ENCODE data around the gene NELL1. TPM values are rescaled to one million over a fixed set of nuclear protein-coding genes. Genes with fewer than 3 reads are reported as not detected.

The NELL1 gene
- total RNA-seq, 2 donors from 2014 or later: not detected

DNA sequence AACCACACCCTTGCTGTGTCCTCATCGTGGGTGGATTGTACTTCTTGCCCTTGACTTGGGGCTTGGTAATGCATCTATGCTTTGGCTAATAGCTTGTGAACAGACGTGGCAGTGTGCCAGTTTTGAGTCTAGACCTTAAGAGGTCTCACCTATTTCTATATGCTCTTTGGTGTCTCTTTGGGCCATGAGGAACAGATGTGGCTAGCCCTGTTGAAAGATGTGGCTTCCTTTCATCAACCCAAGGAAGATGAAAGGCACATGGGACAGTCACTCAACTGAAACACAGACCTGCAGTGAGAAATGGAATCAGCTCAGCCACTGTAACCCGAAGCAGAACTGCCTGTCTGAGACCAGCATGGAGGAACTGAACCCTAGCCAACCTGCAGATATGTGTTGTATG lies 7.9 kb upstream of the NELL1 start:
- no peak for DNase-seq (ENCODE audit: low spot score)
- intact Hi-C loops (cut with DNase I): no loop called here

- no peak for DNase-seq (ENCODE audit: low spot score)
- intact Hi-C loops (cut with DNase I): no loop called here
Observed at GRCh38 chr11:20661850-20662249, 7.5 kb upstream of the NELL1 start.

GRCh38 chr11:20668131-20668809 lies 1.1 kb upstream of the NELL1 start:
- no peak for DNase-seq (ENCODE audit: low spot score)
- intact Hi-C loops (cut with DNase I): loop anchor here in 1 of 2 donors (5.0 kb wide), 1 partner anchor 1099 kb away; no protein-coding TSS in a partner anchor

GRCh38 chr11:20669820-20670684 lies 666 bp downstream of the NELL1 start:
- DNase-seq (ENCODE audit: low spot score): no peak
- intact Hi-C loops (cut with DNase I): loop anchor here in 1 of 2 donors (5.0 kb wide), 1 partner anchor 1097 kb away; no protein-coding TSS in a partner anchor

DNA sequence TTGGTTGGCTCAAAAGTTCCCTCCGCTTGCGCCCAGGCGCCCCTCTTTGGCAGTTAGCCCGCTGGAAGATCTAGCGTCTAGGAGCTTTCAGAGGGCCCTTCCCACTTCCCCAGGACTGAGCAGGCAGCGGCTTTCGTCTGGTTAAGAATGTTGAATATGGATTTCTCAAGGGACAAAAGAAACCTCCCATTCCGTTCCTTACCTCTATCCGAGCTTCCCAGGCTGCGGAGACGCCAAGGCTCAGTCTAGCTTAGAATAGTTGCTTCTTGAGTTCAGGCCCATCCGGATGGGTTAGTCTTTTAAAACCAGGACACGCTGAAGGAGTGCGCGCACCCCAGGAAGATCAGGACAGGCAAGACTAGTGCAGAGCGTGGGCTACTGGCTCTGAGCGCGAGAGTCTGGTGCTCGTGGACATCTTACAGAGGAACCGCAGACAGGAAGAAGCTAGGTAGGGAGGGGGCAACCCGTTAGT lies 1.6 kb downstream of the NELL1 start:
- intact Hi-C loops (cut with DNase I): no loop called here

DNA sequence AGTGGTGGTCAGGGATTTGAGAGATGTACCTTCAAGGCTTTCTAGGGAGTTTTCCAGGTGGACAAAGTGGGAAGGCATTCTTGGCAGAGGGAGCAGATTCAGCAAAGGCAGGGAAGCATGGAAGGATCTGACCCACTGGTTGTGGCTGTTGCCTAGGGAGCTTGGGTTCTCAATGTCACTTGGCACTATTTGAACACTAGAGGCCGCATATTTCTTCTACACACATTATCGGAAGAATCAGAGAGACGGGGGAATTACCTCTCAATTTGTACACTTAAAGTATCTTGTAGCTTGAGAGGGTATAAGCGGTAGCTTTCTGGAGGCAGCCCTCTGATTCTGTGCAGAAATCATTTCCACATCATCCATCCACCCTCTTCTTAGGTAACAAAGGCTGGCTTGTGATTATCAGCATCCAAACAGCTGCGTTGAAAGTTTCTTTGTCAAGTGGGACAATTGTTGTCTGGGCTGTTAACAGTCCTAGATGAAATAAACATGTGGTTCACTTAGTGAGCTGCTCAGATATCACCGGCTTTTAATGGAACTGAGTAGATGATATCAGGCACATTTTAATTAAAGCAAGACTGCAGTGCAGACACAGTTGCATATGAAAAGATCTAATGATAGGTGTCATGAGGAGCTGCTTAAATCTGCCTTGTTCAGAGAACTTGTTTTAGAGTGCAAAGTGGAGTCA lies 2.6 kb downstream of the NELL1 start:
- DNase-seq (ENCODE audit: low spot score): no peak
- intact Hi-C loops (cut with DNase I): no loop called here

More for the DNA sequence above, 1.6 kb downstream of the NELL1 start:
- no peak for DNase-seq (ENCODE audit: low spot score)

- intact Hi-C loops (cut with DNase I): no loop called here
- DNase-seq (ENCODE audit: low spot score): no peak
Observed at GRCh38 chr11:20672575-20672974, 3.2 kb downstream of the NELL1 start.

- intact Hi-C loops (cut with DNase I): no loop called here
- no peak for DNase-seq (ENCODE audit: low spot score)
Observed at GRCh38 chr11:20676658-20677057, 7.3 kb downstream of the NELL1 start.

GRCh38 chr11:20688761-20689160 lies 19.4 kb downstream of the NELL1 start:
- no peak for DNase-seq (ENCODE audit: low spot score)
- intact Hi-C loops (cut with DNase I): no loop called here

- no peak for DNase-seq (ENCODE audit: low spot score)
- intact Hi-C loops (cut with DNase I): no loop called here
Observed at GRCh38 chr11:20707876-20708275, 38.5 kb downstream of the NELL1 start.

DNA sequence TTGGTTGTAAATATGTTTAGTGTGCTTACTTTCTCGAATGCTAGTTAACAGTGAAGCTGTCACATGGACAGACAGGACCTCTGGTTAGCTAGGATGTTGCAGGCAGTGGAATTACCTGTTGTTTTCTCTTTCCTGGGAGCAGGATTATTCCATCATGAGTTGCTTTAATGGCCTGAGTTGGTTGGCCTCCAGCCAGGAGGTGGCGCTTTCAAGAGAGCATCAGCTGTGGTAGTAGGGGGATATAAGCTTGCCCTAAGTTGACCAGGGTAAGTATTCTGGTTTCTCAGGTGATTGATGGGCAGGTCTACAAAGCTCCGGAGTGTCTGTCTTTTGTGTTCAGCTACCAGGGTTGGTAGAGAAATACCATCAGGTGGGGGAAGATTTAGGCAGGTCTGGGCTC lies 43.5 kb downstream of the NELL1 start:
- intact Hi-C loops (cut with DNase I): no loop called here
- DNase-seq (ENCODE audit: low spot score): no peak

- no peak for DNase-seq (ENCODE audit: low spot score)
- intact Hi-C loops (cut with DNase I): no loop called here
Observed at GRCh38 chr11:20715464-20715863, 46.1 kb downstream of the NELL1 start.

- intact Hi-C loops (cut with DNase I): no loop called here
- no peak for DNase-seq (ENCODE audit: low spot score)
Observed at GRCh38 chr11:20715931-20716330, 46.5 kb downstream of the NELL1 start.

DNA sequence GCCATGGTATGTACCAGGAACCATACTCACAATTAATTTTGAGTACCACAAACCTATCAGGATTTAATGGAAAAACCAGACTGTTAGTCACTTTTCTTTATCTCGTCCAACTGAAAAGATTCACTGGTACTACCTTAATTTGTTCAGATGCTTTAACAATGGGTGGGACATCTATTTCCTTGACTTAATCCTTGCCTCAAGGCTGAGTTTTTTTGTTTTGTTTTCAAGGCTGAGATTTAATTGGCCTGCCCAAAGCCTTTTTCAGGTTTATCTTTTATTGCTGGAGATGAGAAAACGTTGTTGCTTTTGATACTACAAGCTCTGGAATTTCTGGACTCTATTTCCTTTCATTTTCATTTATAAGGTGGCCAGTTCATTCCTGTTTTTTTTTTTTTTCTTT lies 50.4 kb downstream of the NELL1 start:
- intact Hi-C loops (cut with DNase I): no loop called here
- no peak for DNase-seq (ENCODE audit: low spot score)

- DNase-seq (ENCODE audit: low spot score): no peak
- intact Hi-C loops (cut with DNase I): no loop called here
Observed at GRCh38 chr11:20723366-20723765, 54.0 kb downstream of the NELL1 start.

GRCh38 chr11:20729597-20730105 lies 60.3 kb downstream of the NELL1 start:
- intact Hi-C loops (cut with DNase I): no loop called here
- DNase-seq (ENCODE audit: low spot score): no peak

DNA sequence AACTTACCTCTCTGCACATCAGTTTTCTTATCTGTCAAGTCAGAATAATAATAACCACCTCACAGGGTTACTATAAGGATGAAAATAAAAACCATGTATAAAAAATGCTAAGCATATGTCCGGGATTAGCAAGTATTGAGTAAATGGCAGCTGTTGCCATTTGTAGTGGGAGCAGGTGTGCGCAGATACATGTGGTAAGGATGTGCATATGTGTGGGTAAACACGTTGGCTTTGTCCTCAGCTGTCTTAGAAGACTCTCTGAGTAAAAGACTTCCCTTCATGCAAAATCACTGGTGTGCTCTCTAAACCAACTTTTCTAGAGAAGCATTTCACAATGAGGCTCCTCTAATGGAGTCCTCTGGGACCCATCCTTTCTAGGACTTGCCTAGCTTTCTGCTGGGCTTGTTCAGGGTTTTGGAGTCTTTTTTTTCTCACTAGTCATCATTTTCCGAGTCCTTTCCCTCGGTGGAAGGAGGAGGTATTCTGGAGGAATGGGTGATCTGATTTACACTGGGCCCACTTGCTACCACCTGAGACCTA lies 62.4 kb downstream of the NELL1 start:
- no peak for DNase-seq (ENCODE audit: low spot score)
- intact Hi-C loops (cut with DNase I): no loop called here

GRCh38 chr11:20739107-20739506 lies 69.7 kb downstream of the NELL1 start:
- intact Hi-C loops (cut with DNase I): no loop called here
- no peak for DNase-seq (ENCODE audit: low spot score)

DNA sequence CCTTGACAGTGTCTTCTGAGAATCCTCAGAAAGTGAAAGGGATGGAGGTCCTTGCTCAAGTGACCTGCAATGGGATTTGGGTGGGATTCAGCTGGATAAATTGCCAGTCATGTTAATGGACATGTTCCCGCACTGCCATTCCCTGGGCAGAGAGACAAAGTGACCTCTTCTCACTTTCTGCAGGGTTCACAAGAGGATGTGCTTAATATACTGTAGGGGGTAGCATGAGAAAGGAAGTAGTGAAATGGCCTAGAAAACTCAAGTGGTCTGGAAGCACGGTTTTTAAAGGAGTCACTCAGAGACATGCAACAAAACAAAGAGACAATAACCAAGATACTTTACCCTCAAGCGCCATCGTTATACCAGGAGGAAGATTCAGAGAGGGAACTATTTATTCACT lies 70.2 kb downstream of the NELL1 start:
- intact Hi-C loops (cut with DNase I): no loop called here
- DNase-seq (ENCODE audit: low spot score): no peak

DNA sequence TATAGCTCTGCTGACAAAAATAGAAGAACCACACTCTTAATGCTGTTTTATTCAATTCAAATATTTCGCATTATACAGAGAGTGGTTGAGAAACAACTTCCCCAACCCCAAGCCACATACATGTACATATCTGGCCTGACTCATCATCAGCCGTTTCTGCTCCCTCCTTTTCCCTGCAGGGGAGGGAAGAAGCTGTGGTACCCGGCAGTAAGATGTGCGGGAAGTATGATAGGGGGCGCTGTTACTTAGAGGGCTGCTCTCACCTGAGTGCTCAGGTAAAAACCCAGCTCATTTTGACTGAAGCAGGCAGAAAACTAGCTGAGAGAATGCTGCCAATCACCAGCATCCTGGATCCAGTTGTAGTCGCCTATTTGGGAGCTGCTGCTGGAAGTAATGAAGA lies 85.5 kb downstream of the NELL1 start:
- no peak for DNase-seq (ENCODE audit: low spot score)
- intact Hi-C loops (cut with DNase I): no loop called here

Data from posterior vena cava (tissue), 2 donors.